SK-N-MC (cell line): ENCODE data around the gene BICDL1.
"Not testable (repeated sequence)": the region's sequence is repeated elsewhere in the genome, so short reads cannot be mapped to it uniquely, and the experiment has no call there.

Experiments used
- EZH2 ChIP-seq: fragments of 200-600 bp; sonication (generic); IDR thresholded peaks from one replicate; pipeline ENCODE4 v1.6.1; 2017; ENCODE audit warnings: antibody characterized with exemption
- FOXP2 ChIP-seq: optimal IDR thresholded peaks from 2 replicates; pipeline ENCODE3; 2011; ENCODE audit warnings: mild to moderate bottlenecking, moderate library complexity; ENCODE audit not compliant: insufficient read depth; ENCODE audit errors: extremely low read length, control extremely low read depth
- POLR2AphosphoS5 ChIP-seq: IDR thresholded peaks from 2 replicates; pipeline ENCODE4 v1.6.1; 2012; ENCODE audit warnings: mild to moderate bottlenecking, low read depth, low read length, borderline replicate concordance

GRCh38 chr12:119980702-119981101 is 8.3 kb upstream of the BICDL1 start:
- TF ChIP-seq POLR2AphosphoS5, EZH2, FOXP2: not testable (repeated sequence)
